Stimulated activated CD4-positive, alpha-beta T cell treated with anti-CD3 and anti-CD28 coated beads, Interleukin-4, amount 100 ng/mL, for 4 hours (primary cell): ENCODE results near the gene CPOX.
"Not testable (repeated sequence)": the region's sequence is repeated elsewhere in the genome, so short reads cannot be mapped to it uniquely, and the experiment has no call there.

Source experiments
- DNase-seq, 2 experiments: peaks; one replicate each; pipeline ENCODE4 v3.0.0-alpha.2; 2020

CPOX gene

GRCh38 chr3:98561727-98562521, 31.5 kb downstream of the CPOX start:
- DNase-seq, result no peak

GRCh38 chr3:98560911-98561310, 32.5 kb downstream of the CPOX start:
- DNase-seq, result no peak

- not testable (repeated sequence) for DNase-seq
These were observed 33.6 kb downstream of the CPOX start for GRCh38 chr3:98559769-98560168.

GRCh38 chr3:98558100-98558827, 35.1 kb downstream of the CPOX start:
- DNase-seq, result no peak

GRCh38 chr3:98557324-98558010, 35.9 kb downstream of the CPOX start:
- peak; percentile 21 to 65 for DNase-seq

- peak; percentile 48 to 80 for DNase-seq
These were observed 37.0 kb downstream of the CPOX start for GRCh38 chr3:98556164-98557130.

- DNase-seq, result no peak
These were observed 38.4 kb downstream of the CPOX start for GRCh38 chr3:98555025-98555379.

GRCh38 chr3:98554580-98554979, 38.8 kb downstream of the CPOX start:
- no peak for DNase-seq

- no peak for DNase-seq
These were observed 39.7 kb downstream of the CPOX start for GRCh38 chr3:98553753-98554152.

GRCh38 chr3:98553021-98553563, 40.3 kb downstream of the CPOX start:
- no peak for DNase-seq

- no peak for DNase-seq
These were observed 41.0 kb downstream of the CPOX start for GRCh38 chr3:98552232-98553020.

GRCh38 chr3:98551754-98552153, 41.7 kb downstream of the CPOX start:
- DNase-seq, result no peak

- DNase-seq, result no peak
These were observed 42.2 kb downstream of the CPOX start for GRCh38 chr3:98551236-98551635.

GRCh38 chr3:98550833-98551232, 42.6 kb downstream of the CPOX start:
- no peak for DNase-seq

GRCh38 chr3:98548544-98548943, 44.9 kb downstream of the CPOX start:
- no peak for DNase-seq

- no peak for DNase-seq
These were observed 47.5 kb downstream of the CPOX start for GRCh38 chr3:98545940-98546339.

- no peak for DNase-seq
These were observed 50.8 kb downstream of the CPOX start for GRCh38 chr3:98542623-98543022.

- DNase-seq, result no peak
These were observed 51.7 kb downstream of the CPOX start for GRCh38 chr3:98541695-98542094.

- DNase-seq, result no peak
These were observed 53.1 kb downstream of the CPOX start for GRCh38 chr3:98540346-98540745.

GRCh38 chr3:98536456-98537017, 56.9 kb downstream of the CPOX start:
- DNase-seq, result no peak

GRCh38 chr3:98534734-98535133, 58.7 kb downstream of the CPOX start:
- DNase-seq, result no peak
